Brain microvascular endothelial cell (primary cell): ENCODE data around the gene KIF21A.

Experiments used
- DNase-seq: peaks from one replicate; pipeline ENCODE4 v3.0.0-alpha.2; 2020
- H3K27ac ChIP-seq: fragments of 250-450 bp; sonication (Bioruptor Pico); 2 replicates; pipeline ENCODE4 v1.5.1; 2020; ENCODE audit warnings: mild to moderate bottlenecking, moderate library complexity
- H3K27me3 ChIP-seq: fragments of 250-450 bp; sonication (Bioruptor Pico); replicated peaks from 2 replicates; pipeline ENCODE4 v1.5.1; 2020; ENCODE audit warnings: mild to moderate bottlenecking
- H3K36me3 ChIP-seq: fragments of 250-450 bp; sonication (Bioruptor Pico); replicated peaks from 2 replicates; pipeline ENCODE4 v1.5.1; 2020; ENCODE audit warnings: mild to moderate bottlenecking
- H3K4me3 ChIP-seq: 2 replicates; pipeline ENCODE4 v1.5.1; 2011; ENCODE audit warnings: low read depth, mild to moderate bottlenecking, control low read depth, low read length, moderate library complexity
- in situ Hi-C: cut with HindIII; loops from 2 replicates; pipeline ENCODE4 v1.10.0; 2017; ENCODE audit warnings: low sequenced_read_pairs, low pct_ligation_motif_present
- TF ChIP-seq, protein P1 (sequence below): IDR thresholded peaks from 2 replicates; pipeline ENCODE4 v1.5.1; 2011; ENCODE audit warnings: low read depth, mild to moderate bottlenecking, moderate library complexity, low read length, control low read depth, inconsistent platforms; ENCODE audit errors: missing control alignments

The KIF21A gene

DNA sequence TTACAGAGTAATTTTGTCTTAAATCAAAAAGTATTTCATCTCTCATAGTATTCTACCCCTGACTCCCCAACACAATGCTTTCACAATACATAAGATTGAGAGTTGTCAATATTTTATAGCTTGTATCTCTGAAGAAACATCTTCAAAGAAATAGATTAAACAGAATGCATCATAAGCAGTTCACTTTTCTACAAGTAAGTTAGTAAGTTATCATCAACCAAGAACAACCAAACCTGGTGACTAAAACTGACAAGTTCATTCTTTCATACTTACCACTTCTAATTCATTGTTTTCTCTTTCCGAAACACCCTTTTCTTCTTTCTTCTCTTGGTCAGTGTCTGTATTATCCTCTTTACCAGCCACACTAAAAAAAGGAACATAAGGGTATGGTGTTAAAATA is 101.2 kb downstream of the KIF21A start:
- no peaks in the 10 kb centered on the region for H3K27me3 ChIP-seq
- DNase-seq = no peak
- H3K27ac ChIP-seq = no peak overlapping the region
- TF ChIP-seq, protein P1, sequence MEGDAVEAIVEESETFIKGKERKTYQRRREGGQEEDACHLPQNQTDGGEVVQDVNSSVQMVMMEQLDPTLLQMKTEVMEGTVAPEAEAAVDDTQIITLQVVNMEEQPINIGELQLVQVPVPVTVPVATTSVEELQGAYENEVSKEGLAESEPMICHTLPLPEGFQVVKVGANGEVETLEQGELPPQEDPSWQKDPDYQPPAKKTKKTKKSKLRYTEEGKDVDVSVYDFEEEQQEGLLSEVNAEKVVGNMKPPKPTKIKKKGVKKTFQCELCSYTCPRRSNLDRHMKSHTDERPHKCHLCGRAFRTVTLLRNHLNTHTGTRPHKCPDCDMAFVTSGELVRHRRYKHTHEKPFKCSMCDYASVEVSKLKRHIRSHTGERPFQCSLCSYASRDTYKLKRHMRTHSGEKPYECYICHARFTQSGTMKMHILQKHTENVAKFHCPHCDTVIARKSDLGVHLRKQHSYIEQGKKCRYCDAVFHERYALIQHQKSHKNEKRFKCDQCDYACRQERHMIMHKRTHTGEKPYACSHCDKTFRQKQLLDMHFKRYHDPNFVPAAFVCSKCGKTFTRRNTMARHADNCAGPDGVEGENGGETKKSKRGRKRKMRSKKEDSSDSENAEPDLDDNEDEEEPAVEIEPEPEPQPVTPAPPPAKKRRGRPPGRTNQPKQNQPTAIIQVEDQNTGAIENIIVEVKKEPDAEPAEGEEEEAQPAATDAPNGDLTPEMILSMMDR = no peak
- no peaks in the 10 kb centered on the region for H3K36me3 ChIP-seq
- in situ Hi-C loops = no loop called here
- H3K4me3 ChIP-seq = no peak overlapping the region

- no peaks in the 10 kb centered on the region for H3K36me3 ChIP-seq
- H3K4me3 ChIP-seq = no peak overlapping the region
- DNase-seq = no peak
- in situ Hi-C loops = no loop called here
- no peaks in the 10 kb centered on the region for H3K27me3 ChIP-seq
- H3K27ac ChIP-seq = no peak overlapping the region
- TF ChIP-seq, protein P1 = no peak
Observed at GRCh38 chr12:39341179-39341578, 101.7 kb downstream of the KIF21A start.

DNA sequence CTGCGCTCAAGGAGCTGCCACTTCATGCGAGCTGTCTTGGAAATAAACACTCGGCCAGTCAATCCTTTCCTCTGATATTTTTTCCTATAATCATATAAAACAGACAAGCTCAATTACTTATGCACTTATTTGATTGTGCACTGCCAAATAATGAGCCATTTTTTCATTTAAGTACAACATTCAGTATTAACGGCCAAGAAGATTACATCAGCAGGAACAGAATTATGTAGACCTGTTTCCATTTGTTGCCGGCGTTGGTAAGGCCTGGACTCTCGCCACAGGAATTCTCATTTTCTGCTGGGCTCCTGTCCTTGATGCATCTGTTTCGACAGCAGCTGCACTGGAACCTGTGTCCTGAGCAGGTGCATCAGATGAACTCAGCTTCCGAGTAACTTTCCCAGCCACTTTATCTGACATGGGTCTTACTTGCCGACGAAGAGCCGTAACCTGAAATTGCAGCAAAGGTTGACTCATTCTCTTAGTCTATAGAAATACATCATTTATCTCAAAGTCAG is 110.2 kb downstream of the KIF21A start:
- H3K4me3 ChIP-seq = no peak overlapping the region
- DNase-seq = no peak
- TF ChIP-seq, protein P1 = no peak
- H3K36me3 ChIP-seq = no peaks in the 10 kb centered on the region
- H3K27ac ChIP-seq = no peak overlapping the region
- no peaks in the 10 kb centered on the region for H3K27me3 ChIP-seq
- in situ Hi-C loops = no loop called here

GRCh38 chr12:39331539-39332261 is 111.2 kb downstream of the KIF21A start:
- no peak for DNase-seq
- in situ Hi-C loops = no loop called here
- no peak overlapping the region for H3K27ac ChIP-seq
- H3K4me3 ChIP-seq = no peak overlapping the region
- no peaks in the 10 kb centered on the region for H3K27me3 ChIP-seq
- H3K36me3 ChIP-seq = no peaks in the 10 kb centered on the region
- TF ChIP-seq, protein P1 = no peak

- H3K27me3 ChIP-seq = no peaks in the 10 kb centered on the region
- in situ Hi-C loops = no loop called here
Observed at GRCh38 chr12:39329876-39330275, 113.0 kb downstream of the KIF21A start.

More at GRCh38 chr12:39329876-39330275, 113.0 kb downstream of the KIF21A start:
- TF ChIP-seq, protein P1 = no peak
- no peak for DNase-seq
- no peaks in the 10 kb centered on the region for H3K36me3 ChIP-seq
- H3K27ac ChIP-seq = no peak overlapping the region
- H3K4me3 ChIP-seq = no peak overlapping the region
